Measurements from ENCODE around the gene MAD2L2.
A peak's percentile ranks its signal among the peaks of the same experiment; 100 is the strongest.

MAD2L2 gene

DNA sequence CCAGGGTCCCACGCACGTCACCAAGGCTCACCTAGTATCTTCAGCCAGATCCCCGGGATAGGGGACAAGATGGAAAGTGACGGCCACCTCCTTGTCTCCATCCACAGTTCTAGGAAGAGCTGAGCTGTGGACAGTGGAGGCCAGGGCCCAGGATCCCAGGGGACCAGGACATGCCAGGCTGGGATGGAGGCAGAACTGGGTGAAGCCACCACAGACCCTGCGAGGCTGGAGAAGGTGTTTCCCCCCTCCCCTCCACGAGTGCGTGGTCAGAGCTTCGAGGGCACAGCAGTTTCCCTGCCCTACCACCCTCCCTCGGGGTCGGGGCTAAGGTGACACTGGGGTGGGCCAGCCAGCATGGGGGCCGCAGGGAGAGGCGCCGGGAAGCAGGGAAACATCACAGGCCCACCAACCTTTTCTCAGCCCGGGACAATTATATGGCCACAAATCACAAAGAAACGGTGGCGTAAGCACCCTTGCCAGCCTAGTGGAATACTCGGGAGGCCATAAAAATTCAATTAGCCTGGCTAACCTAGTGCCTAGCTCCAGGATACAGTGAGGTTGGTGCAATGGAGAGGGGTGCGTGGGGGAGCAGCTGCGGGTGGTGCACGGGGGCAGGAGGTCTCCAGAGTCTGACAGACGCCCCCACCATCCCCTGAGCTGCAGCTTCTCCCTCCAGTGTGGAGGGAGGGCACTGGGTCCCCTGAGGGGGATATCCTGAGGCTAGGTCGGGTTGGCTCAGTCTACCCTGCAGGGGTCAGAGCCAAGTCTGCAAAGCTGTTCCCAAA is 23.9 kb upstream of the MAD2L2 start:
- no peak for DNase-seq

DNA sequence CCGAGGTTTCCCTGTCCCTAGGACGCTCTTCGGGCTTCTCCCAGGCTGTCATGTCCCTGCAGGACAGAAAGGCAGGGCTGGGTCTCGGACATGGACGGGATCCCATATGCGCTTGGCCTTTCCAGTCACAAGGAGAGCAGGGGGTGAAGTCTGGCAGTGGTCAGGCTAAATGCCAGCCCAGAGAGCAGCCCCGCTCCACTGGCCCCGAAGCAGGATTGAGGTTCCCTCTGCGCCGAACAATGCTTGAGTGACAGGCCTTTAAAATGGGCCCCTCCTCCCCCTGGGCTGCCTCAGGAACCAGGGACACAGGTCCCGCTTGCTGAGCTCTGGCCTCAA is 23.2 kb upstream of the MAD2L2 start:
- DNase-seq: no peak

GRCh38 chr1:11703357-11704193 is 22.6 kb upstream of the MAD2L2 start:
- no peak for DNase-seq

DNA sequence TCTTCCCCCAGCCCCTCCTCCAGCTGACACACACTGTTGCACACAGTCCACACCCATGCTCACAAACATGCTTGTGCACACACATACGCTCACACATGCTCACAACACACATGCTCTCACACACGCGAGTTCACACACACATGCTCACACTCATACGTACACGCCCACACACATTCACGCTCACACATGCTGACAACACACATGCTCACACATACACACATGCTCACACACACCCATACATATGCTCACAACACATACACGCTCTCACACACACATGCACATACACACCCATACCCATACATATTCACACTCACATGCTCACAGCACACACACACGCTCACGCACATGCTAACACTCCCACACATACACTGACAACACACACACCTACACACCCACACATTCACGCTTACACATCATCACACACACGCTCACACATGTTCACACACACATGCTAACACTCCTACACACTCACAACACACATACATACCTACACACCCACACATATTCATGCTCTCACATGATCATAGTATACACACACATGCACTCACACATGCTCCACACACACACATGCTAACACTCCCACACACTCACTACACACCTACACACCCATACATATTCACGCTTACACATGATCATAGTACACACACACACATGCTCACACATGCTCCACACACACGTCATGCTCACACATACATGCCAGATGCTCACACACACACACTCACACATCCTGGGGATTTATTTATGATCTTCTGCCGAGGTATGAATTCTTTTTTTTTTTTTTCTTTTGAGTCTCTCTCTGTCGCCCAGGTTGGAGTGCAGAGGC is 21.2 kb upstream of the MAD2L2 start:
- DNase-seq: no peak

DNA sequence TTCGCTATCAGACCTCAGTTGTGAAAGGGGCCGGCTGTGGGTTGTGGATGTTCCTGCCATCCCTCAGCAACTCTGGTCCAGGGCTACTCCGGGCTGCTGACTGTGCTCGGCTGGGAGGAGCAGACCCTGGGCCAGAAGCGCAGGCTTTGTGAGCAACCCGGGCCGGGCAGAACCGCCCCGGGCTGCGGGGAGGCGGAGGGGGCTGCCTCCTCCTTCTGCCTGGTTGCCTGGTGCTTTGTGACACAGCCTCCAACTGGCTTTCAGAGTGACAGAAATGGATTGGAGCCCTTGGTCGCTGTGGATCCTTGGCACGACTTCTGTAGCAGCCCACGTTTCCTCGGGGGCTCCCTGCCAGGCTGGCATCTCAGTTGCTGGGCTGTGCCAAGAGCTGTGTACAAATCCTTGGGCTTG is 20.6 kb upstream of the MAD2L2 start:
- DNase-seq: peak; percentile 59 to 86

DNA sequence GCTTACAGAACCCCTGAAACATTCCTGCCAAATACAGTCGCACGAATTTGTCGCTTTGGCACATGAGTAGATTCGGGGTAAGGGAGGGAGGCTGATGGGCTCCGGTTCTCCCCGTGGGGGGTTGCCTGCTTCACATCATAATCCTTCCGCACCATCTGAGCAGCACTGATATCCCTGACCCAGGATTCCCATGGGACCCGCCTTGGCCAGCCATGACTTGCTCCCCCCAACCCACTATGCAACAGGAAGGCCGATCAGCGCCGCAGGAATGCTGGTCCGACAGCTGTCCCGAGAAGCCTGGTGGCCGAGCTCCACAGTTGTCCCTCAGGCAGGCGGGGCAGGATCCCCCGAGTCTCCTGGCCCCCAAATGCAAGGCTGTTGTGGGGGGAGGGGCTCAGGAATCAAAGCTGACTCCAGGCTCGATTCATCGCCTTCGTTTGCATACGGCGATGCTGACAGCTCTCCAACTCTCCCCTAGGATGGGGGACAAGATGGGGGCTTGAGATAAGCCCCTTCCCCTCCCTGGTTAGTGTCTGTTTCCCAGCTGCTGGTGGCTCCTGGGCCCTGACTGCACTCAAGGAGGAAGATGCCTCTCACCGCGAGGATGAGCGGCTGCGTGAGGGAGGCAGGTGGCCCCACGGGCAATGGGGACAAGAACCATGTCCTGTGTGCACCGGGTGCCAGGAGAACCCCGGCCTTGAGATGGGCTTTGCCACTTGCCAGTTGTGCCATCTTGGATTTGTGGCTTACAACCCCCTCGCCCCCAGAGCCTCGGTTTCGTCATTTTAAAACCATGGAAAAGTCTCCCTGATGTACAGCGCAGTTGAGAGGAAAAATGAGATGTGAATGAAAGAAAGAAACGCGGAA is 19.9 kb upstream of the MAD2L2 start:
- peak in 1 of 2 experiments; percentile 33 for DNase-seq

GRCh38 chr1:11697893-11698210 is 16.9 kb upstream of the MAD2L2 start:
- no peak for DNase-seq

DNA sequence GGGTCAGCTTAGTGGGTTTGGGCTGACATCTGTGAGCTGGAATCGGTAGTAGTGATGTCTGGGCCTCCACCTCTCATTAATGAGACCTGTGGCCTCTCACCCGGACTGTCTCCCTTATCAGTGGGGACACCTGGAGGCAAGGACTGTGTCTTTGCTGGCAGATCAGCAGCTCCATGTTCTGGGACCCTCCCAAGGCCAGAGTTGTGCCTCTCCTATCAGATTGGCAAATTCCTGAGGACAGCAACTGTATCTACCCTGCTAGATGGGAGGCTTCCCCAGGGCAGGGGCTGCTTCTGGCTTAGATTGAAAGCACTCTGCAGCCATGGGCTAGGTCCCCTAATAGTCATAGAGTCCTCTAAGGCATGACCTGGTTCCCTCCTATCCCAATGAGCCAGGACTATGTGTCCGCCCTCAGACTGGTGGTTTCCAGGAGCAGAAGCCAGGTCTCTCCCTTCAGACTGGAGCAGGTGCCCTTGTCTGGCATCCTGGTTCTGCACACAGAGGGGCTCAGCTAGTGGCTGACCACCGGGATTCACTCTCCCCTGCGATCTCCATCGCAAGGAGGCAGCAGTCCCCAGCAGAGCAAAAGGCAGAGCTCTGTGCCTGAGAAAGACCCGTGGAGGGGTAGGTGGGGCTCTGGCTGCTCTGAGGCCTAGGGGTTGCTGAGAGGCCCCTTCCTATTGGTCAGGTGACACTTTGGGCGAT is 16.4 kb upstream of the MAD2L2 start:
- DNase-seq: no peak

DNA sequence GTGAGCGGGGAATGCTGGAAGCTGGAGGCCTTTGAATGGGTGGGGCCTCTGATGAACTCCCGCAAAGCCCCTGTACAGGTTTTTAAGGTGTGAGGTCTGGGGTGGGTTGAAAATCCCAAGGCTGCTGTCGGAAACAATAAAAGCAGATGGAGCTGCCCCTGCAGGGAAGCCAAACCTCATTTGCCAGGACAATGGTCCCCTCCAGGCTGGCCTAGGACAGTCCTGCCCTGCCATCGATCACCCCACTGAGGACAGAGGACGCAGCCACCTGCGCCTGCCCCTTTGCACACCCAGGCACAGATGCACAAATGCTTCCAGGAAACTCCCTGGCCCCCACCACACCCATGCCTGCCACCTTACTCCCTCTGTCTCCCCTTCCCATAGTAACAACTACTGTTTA is 14.9 kb upstream of the MAD2L2 start:
- DNase-seq: no peak

GRCh38 chr1:11693917-11694316 is 13.0 kb upstream of the MAD2L2 start:
- DNase-seq: no peak

- DNase-seq: peak in 1 of 2 experiments; percentile 37
These were observed 12.2 kb upstream of the MAD2L2 start for GRCh38 chr1:11693024-11693590.

DNA sequence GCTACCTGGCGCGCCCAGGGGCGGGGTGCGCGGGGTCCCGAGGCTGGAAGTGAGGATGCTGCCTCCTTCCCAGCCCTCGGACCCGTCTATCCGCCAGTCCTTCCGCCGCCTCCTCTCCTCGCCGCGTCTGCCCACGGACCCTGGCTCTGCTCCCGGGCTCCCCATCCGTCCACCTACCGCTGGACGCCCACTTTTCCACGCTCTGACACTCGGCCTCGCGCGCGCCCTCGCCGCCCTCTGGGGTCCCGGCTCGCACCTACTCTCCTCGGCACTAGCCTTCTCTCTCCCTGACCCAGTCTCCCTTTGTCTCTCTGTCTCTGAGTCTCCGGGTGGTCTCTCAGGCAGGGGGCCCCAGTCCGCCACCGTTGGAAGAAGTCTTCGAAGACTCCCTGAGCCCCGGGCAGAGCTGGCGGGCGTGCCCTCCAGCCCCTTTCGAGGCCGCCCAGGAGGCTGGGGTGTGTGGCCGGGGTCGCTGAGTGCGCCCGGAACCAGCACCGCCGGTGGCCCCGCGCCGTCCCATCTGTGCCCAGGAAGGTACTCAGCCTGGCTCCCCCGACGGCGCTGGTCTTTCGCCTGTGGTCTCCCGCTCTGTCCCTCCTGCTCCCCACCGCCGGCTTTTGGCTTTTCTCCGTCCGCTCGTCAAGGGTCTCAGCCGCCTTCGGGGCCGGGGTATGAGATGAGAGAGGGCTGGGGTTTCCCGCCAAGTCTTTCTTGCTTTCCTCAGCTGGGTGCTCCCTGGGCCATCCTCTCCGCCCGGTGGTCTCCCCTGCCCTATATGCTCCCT is 11.2 kb upstream of the MAD2L2 start:
- DNase-seq: no peak

GRCh38 chr1:11691302-11691914 is 10.5 kb upstream of the MAD2L2 start, which contains the start of gene DRAXIN:
Gene DRAXIN (plus strand): TSS chr1:11691710. CDS start chr1:11706259, 14,549 bp downstream.
- no peak for DNase-seq

DNA sequence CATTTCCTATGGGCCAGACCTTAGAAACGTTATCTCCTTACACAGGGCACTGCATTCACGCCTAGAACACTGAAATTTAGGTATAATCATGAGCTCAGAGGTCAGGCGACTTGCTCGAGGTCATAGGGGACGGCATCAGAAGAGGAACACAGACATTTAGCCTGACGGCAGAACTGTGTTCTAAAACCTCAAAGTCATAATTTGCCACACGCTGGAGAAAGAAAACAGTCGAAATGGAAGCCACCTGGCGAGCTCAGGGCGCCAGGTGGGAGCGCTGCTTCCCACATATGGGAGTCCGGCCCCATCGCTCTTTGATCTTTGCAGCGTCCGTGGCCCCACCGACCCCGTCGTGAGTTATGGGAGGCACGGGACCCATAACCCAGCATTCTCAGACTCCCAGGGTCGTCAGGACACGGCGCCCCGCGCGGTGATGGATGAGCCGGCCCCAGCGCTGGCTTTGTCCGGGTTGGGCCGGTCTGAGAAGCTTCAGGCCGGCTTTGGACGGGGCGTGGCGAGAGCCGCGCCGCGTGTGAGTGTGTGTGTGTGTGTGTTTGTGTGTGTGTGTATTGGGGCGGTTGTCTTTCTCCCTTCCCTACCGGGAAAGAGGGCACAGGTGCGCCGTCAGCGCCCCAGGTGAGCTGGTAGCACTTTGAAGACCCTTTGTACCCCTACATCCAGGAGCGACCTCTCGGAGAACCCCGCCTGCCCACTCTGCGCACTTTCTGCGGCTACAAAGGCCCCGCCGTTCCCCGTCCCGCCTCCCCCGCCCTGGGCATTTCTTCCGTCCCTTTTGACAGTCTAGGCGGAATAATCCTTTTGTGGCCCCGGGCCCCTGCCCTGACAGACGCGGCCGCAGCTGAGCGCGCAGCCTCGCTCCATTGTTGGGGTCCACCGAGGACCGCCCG is 9.7 kb upstream of the MAD2L2 start:
- no peak for DNase-seq

GRCh38 chr1:11688506-11688905 is 7.6 kb upstream of the MAD2L2 start:
- no peak for DNase-seq

DNA sequence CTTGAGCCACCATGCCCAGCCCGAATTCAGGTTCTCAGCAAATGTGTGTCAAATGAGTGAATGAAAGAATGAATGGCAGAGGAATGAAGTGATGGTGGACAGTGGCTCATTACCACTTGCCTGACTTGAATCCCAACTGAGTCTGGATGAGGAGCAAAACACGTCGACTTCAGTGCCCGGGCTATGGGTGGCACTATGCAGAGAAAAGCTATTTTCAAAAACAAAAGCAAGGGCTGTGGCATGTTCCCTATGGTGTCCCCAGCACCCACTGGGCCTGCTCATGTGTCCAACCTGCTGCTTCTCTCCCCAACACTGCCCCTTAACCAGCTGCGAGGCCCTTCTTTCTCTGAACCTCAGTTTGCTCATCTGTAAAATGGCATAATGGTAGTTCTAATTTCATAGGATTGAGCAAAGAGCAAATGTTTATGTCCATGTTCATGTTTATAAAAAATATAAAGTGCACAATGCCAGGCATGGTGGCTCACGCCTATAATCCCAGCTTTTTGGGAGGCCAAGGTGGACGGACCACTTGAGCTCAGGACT is 4.3 kb upstream of the MAD2L2 start:
- no peak for DNase-seq

GRCh38 chr1:11684070-11684469 is 3.1 kb upstream of the MAD2L2 start:
- no peak for DNase-seq

- no peak for DNase-seq
These were observed 1.9 kb upstream of the MAD2L2 start for GRCh38 chr1:11682799-11683198.

GRCh38 chr1:11682287-11682771 is 1.4 kb upstream of the MAD2L2 start:
- DNase-seq: no peak

All from NCI-H446 (cell line).